H9 (cell line): ENCODE data around the gene TANGO6. TPM values are rescaled to one million over a fixed set of nuclear protein-coding genes. Genes with fewer than 3 reads are reported as not detected.

ENCODE experiments used
- DNase-seq: peaks from one replicate; pipeline ENCODE4 v3.0.0-alpha.2; 2017
- H2AFZ ChIP-seq: one replicate; pipeline ENCODE4 v1.6.1; 2013; ENCODE audit warnings: mild to moderate bottlenecking, low read length, control low read depth, moderate library complexity
- H2AK5ac ChIP-seq: 2 replicates; pipeline ENCODE4 v1.6.1; 2013; ENCODE audit warnings: low read length, control low read depth, mixed read lengths; ENCODE audit not compliant: insufficient read length
- H2BK120ac ChIP-seq: one replicate; pipeline ENCODE4 v1.6.1; 2013; ENCODE audit warnings: low read depth, mild to moderate bottlenecking, low read length, control low read depth, inconsistent platforms; ENCODE audit not compliant: poor library complexity, severe bottlenecking
- H2BK12ac ChIP-seq: 2 replicates; pipeline ENCODE4 v1.6.1; 2013; ENCODE audit warnings: low read length, control low read depth, mixed read lengths, low read depth; ENCODE audit not compliant: insufficient read length
- H2BK15ac ChIP-seq: 2 replicates; pipeline ENCODE4 v1.6.1; 2013; ENCODE audit warnings: low read depth, low read length, control low read depth
- H2BK20ac ChIP-seq: one replicate; pipeline ENCODE4 v1.6.1; 2013; ENCODE audit warnings: low read depth, mild to moderate bottlenecking, low read length, control low read depth, inconsistent platforms; ENCODE audit not compliant: poor library complexity, severe bottlenecking
- H2BK5ac ChIP-seq: 2 replicates; pipeline ENCODE4 v1.6.1; 2013; ENCODE audit warnings: low read length, control low read depth, mixed read lengths; ENCODE audit not compliant: insufficient read length
- H3K14ac ChIP-seq: 2 replicates; pipeline ENCODE4 v1.6.1; 2013; ENCODE audit warnings: low read length, control low read depth; ENCODE audit not compliant: insufficient read depth
- H3K18ac ChIP-seq: 2 replicates; pipeline ENCODE4 v1.6.1; 2013; ENCODE audit warnings: low read depth, mild to moderate bottlenecking, mixed read lengths, low read length, control low read depth; ENCODE audit not compliant: insufficient read length
- H3K23ac ChIP-seq: 2 replicates; pipeline ENCODE4 v1.6.1; 2013; ENCODE audit warnings: low read length, control low read depth, mixed read lengths, low read depth; ENCODE audit not compliant: insufficient read length
- H3K23me2 ChIP-seq: 2 replicates; pipeline ENCODE4 v1.6.1; 2013; ENCODE audit warnings: low read depth, mild to moderate bottlenecking, mixed read lengths, low read length, control low read depth; ENCODE audit not compliant: insufficient read length, poor library complexity, severe bottlenecking
- H3K27ac ChIP-seq: 2 replicates; pipeline ENCODE4 v1.5.1; 2013; ENCODE audit warnings: low read length, control low read depth, mixed read lengths, low read depth; ENCODE audit not compliant: insufficient read length
- H3K27me3 ChIP-seq: 2 replicates; pipeline ENCODE4 v1.6.1; 2013; ENCODE audit warnings: low read length, control low read depth, inconsistent platforms; ENCODE audit not compliant: insufficient read depth
- H3K4ac ChIP-seq: 2 replicates; pipeline ENCODE4 v1.6.1; 2013; ENCODE audit warnings: low read depth, mild to moderate bottlenecking, control low read depth, inconsistent platforms, low read length, moderate library complexity
- H3K4me1 ChIP-seq: 2 replicates; pipeline ENCODE4 v1.6.1; 2013; ENCODE audit warnings: low read length, control low read depth, inconsistent platforms; ENCODE audit not compliant: insufficient read depth
- H3K4me2 ChIP-seq: 2 replicates; pipeline ENCODE4 v1.6.1; 2013; ENCODE audit warnings: low read length, control low read depth, mixed read lengths; ENCODE audit not compliant: insufficient read length, insufficient read depth
- H3K56ac ChIP-seq: 2 replicates; pipeline ENCODE4 v1.6.1; 2013; ENCODE audit warnings: low read depth, mild to moderate bottlenecking, mixed read lengths, low read length, control low read depth; ENCODE audit not compliant: insufficient read length
- H3K79me1 ChIP-seq: 2 replicates; pipeline ENCODE4 v1.6.1; 2013; ENCODE audit warnings: low read depth, mild to moderate bottlenecking, moderate library complexity, low read length, control low read depth, inconsistent platforms; ENCODE audit not compliant: insufficient read depth, poor library complexity, severe bottlenecking
- H3K79me2 ChIP-seq: 2 replicates; pipeline ENCODE4 v1.6.1; 2013; ENCODE audit warnings: low read length, control low read depth, inconsistent platforms; ENCODE audit not compliant: insufficient read depth
- H3K9ac ChIP-seq: 2 replicates; pipeline ENCODE4 v1.6.1; 2013; ENCODE audit warnings: low read length, control low read depth, mixed read lengths; ENCODE audit not compliant: insufficient read length; ENCODE audit errors: extremely low read depth
- H3K9me3 ChIP-seq: one replicate; pipeline ENCODE4 v1.6.1; 2013; ENCODE audit warnings: low read depth, low read length, inconsistent platforms; ENCODE audit not compliant: control insufficient read depth
- H3T11ph ChIP-seq: one replicate; pipeline ENCODE4 v1.6.1; 2013; ENCODE audit warnings: mild to moderate bottlenecking, low read length, control low read depth, inconsistent platforms
- H4K20me1 ChIP-seq: one replicate; pipeline ENCODE4 v1.6.1; 2013; ENCODE audit not compliant: control insufficient read depth, insufficient read length, insufficient read depth
- H4K5ac ChIP-seq: 2 replicates; pipeline ENCODE4 v1.6.1; 2013; ENCODE audit warnings: low read depth, mild to moderate bottlenecking, mixed read lengths, low read length, control low read depth; ENCODE audit not compliant: insufficient read length
- H4K8ac ChIP-seq: replicated peaks from 2 replicates; pipeline ENCODE4 v1.6.1; 2013; ENCODE audit warnings: low read length, control low read depth, mixed read lengths, low read depth; ENCODE audit not compliant: insufficient read length
- H4K91ac ChIP-seq: 2 replicates; pipeline ENCODE4 v1.6.1; 2013; ENCODE audit warnings: low read depth, mild to moderate bottlenecking, moderate library complexity, mixed read lengths, low read length, control low read depth; ENCODE audit not compliant: insufficient read length
- H3K27ac Mint-ChIP-seq, 3 experiments: 2 replicates in 2 of 3; 3 replicates in 1 of 3; pipeline ENCODE4 v1.8.0; 2020 to 2021; ENCODE audit warnings: mixed read lengths in 3 of 3, mild to moderate bottlenecking in 1 of 3, moderate library complexity in 1 of 3
- H3K27me3 Mint-ChIP-seq: 2 replicates; pipeline ENCODE4 v1.8.0; 2021; ENCODE audit warnings: low read depth, mild to moderate bottlenecking, moderate library complexity, mixed read lengths
- H3K36me3 Mint-ChIP-seq, 3 experiments: 2 replicates in 2 of 3; 3 replicates in 1 of 3; pipeline ENCODE4 v1.8.0; 2020 to 2021; ENCODE audit warnings: low read depth in 3 of 3, mixed read lengths in 3 of 3; ENCODE audit not compliant: insufficient read depth in 1 of 3
- H3K4me1 Mint-ChIP-seq, 2 experiments: 2 replicates each; pipeline ENCODE4 v1.8.0; 2020; ENCODE audit warnings: mixed read lengths in 2 of 2
- H3K4me3 Mint-ChIP-seq, 2 experiments: 2 replicates in 1 of 2; 3 replicates in 1 of 2; pipeline ENCODE4 v1.8.0; 2020 to 2021; ENCODE audit warnings: mild to moderate bottlenecking in 2 of 2, mixed read lengths in 2 of 2, moderate library complexity in 1 of 2
- H3K9me3 Mint-ChIP-seq, 2 experiments: 2 replicates in 1 of 2; 3 replicates in 1 of 2; pipeline ENCODE4 v1.8.0; 2020; ENCODE audit warnings: mild to moderate bottlenecking in 2 of 2, mixed read lengths in 2 of 2, moderate library complexity in 1 of 2
- CTCF ChIP-seq: fragments of 200-600 bp; sonication (generic); conservative IDR thresholded peaks from 3 replicates; pipeline ENCODE4 v1.8.0; 2021; ENCODE audit warnings: antibody characterized with exemption, mild to moderate bottlenecking
- total RNA-seq: library from RNA; stranded (reverse); gene quantifications from 2 replicates; pipeline ENCODE4 v1.2.1, GENCODE V29; 2021

Gene TANGO6
- total RNA-seq, 1 experiment from 2014 or later, result 12.0 TPM

DNA sequence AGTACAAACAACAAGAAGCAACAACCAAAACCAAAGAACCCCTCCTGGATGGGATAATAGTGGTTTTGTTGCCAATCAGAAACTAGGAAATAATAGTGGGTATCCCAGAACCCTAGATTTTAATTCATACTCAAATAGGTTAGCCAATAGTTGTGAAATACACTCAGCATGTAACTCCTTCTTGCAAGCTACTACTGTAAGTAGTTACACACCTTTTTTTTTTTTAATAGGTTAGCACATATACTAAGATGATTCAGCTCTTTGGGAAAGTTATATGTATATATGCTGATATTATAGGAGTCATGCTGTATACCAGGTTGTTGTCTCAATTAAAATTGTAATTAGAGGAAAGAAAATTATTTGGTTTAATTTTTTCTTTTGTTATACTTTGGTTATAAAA is 169.6 kb downstream of the TANGO6 start:
- Mint-ChIP-seq H3K9me3 (no peaks in the 10 kb centered on the region; a peak in 1 of 5 replicates), H3K27me3 (no peaks in the 10 kb centered on the region), H3K36me3 (no peaks in the 10 kb centered on the region), H3K27ac (no peak overlapping the region), H3K4me3 (no peak overlapping the region), H3K4me1 (peaks cover 4% of the 10 kb centered on the region in 2 experiments; a peak in 1 of 4 replicates)
- Histone ChIP-seq H2AK5ac (no peak overlapping the region), H3T11ph (no peak overlapping the region), H3K27ac (no peak overlapping the region), H4K20me1 (no peaks in the 10 kb centered on the region), H3K23ac (no peak overlapping the region), H3K4me1 (no peaks in the 10 kb centered on the region), H3K4ac (no peak overlapping the region), H2BK20ac (no peak overlapping the region), H2BK5ac (no peak overlapping the region), H3K9ac (no peak overlapping the region), H3K56ac (no peak overlapping the region), H2BK15ac (no peak overlapping the region), H4K5ac (no peak overlapping the region), H2AFZ (no peak overlapping the region), H3K18ac (no peak overlapping the region), H3K4me2 (no peak overlapping the region), H3K23me2 (no peaks in the 10 kb centered on the region), H3K9me3 (no peaks in the 10 kb centered on the region), H3K79me2 (no peaks in the 10 kb centered on the region), H3K14ac (no peak overlapping the region), H4K91ac (no peak overlapping the region), H3K79me1 (no peaks in the 10 kb centered on the region), H2BK120ac (no peak overlapping the region), H4K8ac (no peak overlapping the region), H2BK12ac (no peak overlapping the region), H3K27me3 (no peaks in the 10 kb centered on the region)
- no peak for DNase-seq
- TF ChIP-seq CTCF, result no peak
